SJCRH30 (cell line): ENCODE data around the gene THSD8. TPM values are rescaled to one million over a fixed set of nuclear protein-coding genes. Genes with fewer than 3 reads are reported as not detected.
A peak's percentile ranks its signal among the peaks of the same experiment; 100 is the strongest.
"Not testable (repeated sequence)": the region's sequence is repeated elsewhere in the genome, so short reads cannot be mapped to it uniquely, and the experiment has no call there.

Experiments
- DNase-seq, 2 experiments: peaks; one replicate each; pipeline ENCODE4 v3.0.0-alpha.2; 2015 to 2020
- H3K27ac ChIP-seq: fragments of 250-450 bp; sonication (Bioruptor Pico); 2 replicates; pipeline ENCODE4 v1.5.1; 2020; ENCODE audit warnings: mild to moderate bottlenecking, moderate library complexity
- H3K27me3 ChIP-seq: fragments of 250-450 bp; sonication (Bioruptor Pico); 2 replicates; pipeline ENCODE4 v1.5.1; 2020; ENCODE audit warnings: mild to moderate bottlenecking, moderate library complexity
- H3K36me3 ChIP-seq: fragments of 250-450 bp; sonication (Bioruptor Pico); 2 replicates; pipeline ENCODE4 v1.5.1; 2020; ENCODE audit warnings: mild to moderate bottlenecking, moderate library complexity
- H3K4me1 ChIP-seq: fragments of 250-450 bp; sonication (Bioruptor Pico); 2 replicates; pipeline ENCODE4 v1.5.1; 2020; ENCODE audit warnings: mild to moderate bottlenecking, moderate library complexity
- H3K4me3 ChIP-seq: fragments of 250-450 bp; sonication (Bioruptor Pico); 2 replicates; pipeline ENCODE4 v1.5.1; 2020; ENCODE audit warnings: mild to moderate bottlenecking, moderate library complexity
- H3K9me3 ChIP-seq: fragments of 250-450 bp; sonication (Bioruptor Pico); replicated peaks from 2 replicates; pipeline ENCODE4 v1.5.1; 2020; ENCODE audit warnings: mild to moderate bottlenecking, moderate library complexity
- total RNA-seq: library from RNA; depleted of rRNA; stranded (reverse); fragments of >200 nt; shearing (Covaris generic); gene quantifications from 2 replicates; pipeline ENCODE4 v1.2.3, GENCODE V29; 2014; rRNA removed

Gene THSD8
- total RNA-seq, 1 experiment from 2014 or later: not detected

DNA sequence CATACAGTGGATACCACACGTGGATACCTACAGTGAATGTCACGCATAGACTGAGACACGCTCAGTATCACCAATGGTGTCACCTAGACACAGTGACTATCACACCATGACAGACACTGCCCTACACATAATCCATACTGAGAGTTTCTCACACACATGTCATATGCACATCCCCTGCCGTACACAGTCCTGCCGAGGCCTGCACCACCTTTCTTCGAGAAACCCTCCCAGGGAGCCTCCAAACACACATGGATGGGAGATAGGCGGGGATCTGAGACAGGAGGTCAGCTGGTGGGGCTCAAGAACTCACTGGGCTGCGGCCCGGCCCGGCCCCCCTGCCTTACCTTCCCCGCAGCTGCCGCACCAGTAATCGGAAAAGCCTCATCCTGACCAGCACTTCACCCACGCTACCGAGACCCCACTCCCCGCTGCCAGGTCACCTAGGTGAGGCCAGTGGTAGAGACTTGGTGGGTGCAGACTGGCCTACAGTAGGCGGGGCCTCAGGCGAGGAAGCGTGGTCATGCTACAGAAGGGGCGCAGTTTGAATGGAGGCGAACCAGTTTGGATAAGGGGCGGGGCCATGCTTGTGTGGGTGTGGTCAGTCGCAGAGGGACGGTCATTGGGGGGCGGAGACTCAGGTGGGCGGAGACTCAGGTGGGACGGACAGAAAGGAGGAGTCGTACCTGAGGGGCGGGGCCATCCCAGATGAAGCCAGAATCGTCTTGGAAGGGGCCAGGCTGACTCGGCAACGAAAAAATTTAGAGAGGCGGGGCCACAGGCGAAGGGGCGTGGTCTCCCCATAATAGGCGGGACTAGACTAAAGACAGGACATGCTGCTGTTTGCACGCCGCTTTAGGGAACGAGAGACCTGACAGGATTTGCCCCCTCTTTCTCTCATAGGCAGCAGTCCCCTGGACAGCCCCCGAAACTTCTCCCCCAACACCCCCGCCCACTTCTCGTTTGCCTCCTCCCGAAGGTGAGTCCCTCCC is 38.5 kb downstream of the THSD8 start:
- H3K27ac ChIP-seq: no peak overlapping the region
- no peaks in the 10 kb centered on the region for H3K36me3 ChIP-seq
- no peaks in the 10 kb centered on the region for H3K9me3 ChIP-seq
- no peaks in the 10 kb centered on the region for H3K4me1 ChIP-seq
- DNase-seq: peak; percentile 73 to 75
- peaks cover 18% of the 10 kb centered on the region for H3K27me3 ChIP-seq
- no peak overlapping the region for H3K4me3 ChIP-seq

DNA sequence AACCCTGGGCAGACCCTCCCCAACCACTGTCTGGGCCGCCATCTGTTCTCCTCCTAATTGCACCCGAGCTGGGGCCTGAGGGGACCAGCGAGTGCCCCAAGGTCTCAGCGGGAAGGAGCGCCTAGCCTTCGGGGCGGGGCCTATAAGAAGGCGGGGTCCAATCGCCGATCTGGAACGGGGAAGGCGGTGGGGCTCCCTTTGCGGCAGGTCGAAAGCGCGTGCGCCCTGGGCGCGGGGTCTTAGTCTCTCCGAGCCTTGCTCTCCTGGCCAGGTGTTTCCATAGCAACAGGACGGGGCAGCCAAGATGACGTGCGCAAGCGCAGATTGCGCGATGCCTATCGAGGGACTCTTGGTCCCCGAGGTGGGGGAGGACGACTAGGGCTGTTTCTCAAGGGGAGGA is 39.2 kb downstream of the THSD8 start:
- Histone ChIP-seq H3K4me3 (no peak overlapping the region), H3K36me3 (no peaks in the 10 kb centered on the region), H3K27ac (no peak overlapping the region), H3K9me3 (no peaks in the 10 kb centered on the region), H3K4me1 (no peaks in the 10 kb centered on the region), H3K27me3 (peaks cover 11% of the 10 kb centered on the region; the same call in 1 of the 2 replicates)
- peak; percentile 49 to 52 for DNase-seq

DNA sequence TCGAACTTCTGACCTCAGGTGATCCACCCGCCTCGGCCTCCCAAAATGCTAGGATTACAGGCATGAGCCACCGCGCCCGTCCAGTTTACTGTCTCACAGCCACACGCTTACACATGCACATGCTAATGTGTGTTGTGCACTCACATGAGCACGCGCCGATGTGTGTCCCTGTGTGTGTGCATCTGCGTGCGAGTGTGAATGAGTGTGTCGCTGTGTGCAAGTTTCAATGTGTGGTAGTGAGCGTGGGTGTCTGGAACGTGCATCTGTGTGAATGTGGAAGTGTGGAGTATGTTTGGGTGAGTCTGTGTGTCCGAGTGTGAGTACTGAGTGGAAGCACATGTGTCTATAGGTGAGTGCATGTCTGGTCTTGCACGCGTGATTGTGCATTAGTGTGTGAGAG is 40.6 kb downstream of the THSD8 start:
- no peaks in the 10 kb centered on the region for H3K9me3 ChIP-seq
- no peaks in the 10 kb centered on the region for H3K4me1 ChIP-seq
- peaks cover 10% of the 10 kb centered on the region; the same call in 1 of the 2 replicates for H3K27me3 ChIP-seq
- no peaks in the 10 kb centered on the region for H3K36me3 ChIP-seq
- no peak overlapping the region for H3K4me3 ChIP-seq
- H3K27ac ChIP-seq: no peak overlapping the region
- DNase-seq: no peak

DNA sequence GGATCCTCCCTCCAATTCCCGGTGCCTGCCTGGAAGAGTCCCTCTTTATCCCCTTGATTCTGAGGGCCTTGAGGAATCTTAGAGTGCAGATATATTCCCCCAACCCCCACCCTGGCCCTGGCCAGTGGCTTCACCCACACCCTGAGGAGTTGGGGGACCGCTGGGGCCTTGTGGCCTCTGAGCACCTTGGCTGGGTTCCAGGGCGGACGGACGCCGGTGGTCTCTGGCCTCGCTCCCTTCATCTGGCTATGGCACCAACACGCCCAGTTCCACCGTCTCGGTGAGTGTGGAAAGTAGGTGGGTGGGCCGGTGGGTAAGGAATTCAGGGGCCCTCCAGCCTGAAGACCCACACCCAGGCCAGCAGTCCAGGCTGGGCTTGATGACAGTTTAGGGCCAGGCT is 41.5 kb downstream of the THSD8 start:
- no peak for DNase-seq

DNA sequence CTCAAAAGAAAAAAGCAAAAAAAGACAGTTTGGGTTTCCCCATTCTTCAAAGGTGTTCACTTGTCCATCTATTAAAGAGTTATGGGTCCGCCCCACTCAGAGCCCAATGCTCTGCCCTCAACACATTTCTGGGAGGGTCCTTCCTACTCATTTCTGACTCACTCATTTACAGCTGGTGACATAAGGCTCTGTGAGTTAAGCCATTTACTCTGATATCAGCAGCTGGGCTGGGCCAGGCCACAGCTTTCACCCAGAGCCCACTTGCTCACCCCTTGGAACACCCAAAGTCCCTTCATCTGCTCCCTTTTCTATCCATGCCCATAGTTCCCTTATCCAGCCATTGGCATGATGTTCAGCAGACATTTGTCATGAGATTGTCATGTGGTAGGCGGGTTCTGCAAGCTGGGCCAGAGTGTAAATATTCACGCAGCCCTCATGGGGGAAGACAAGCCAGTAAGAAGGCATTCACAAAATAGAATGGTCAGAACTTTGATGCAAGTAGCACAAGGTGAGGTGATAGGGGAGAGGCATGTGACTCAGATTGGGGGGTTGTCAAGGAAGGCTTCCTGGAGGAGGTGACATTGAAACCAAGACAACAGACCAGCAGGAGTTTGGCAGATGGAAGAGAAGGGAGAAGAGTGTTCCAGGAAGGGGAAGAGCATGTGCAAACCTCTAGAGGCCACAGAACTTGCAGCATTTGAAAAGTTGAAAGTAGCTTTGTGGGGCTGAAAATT is 42.3 kb downstream of the THSD8 start:
- no peak for DNase-seq
- no peaks in the 10 kb centered on the region for H3K36me3 ChIP-seq
- peaks cover 5% of the 10 kb centered on the region; the same call in 1 of the 2 replicates for H3K27me3 ChIP-seq

More for the DNA sequence above, 41.5 kb downstream of the THSD8 start:
- H3K4me1 ChIP-seq: no peaks in the 10 kb centered on the region
- H3K27me3 ChIP-seq: peaks cover 6% of the 10 kb centered on the region; the same call in 1 of the 2 replicates
- H3K27ac ChIP-seq: no peak overlapping the region
- no peaks in the 10 kb centered on the region for H3K9me3 ChIP-seq
- no peaks in the 10 kb centered on the region for H3K36me3 ChIP-seq
- H3K4me3 ChIP-seq: no peak overlapping the region

DNA sequence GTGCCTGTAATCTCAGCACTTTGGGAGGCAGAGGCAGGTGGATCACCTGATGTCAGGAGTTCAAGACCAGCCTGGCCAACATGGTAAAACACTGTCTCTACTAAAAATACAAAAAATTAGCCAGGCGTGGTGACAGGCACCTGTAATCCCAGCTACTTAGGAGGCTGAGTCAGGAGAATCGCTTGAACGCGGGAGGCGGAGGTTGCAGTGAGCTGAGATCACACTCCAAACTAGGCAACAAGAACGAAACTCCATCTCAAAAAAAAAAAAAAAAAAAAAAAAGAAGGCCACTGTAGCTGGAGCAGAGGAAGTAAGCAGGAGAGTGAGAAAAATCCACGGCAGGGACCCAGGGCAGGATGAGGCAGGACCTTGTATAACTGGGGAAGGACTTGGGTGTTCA is 44.7 kb downstream of the THSD8 start:
- not testable (repeated sequence) for H3K36me3 ChIP-seq, H3K27ac ChIP-seq, H3K9me3 ChIP-seq, DNase-seq, H3K4me1 ChIP-seq, H3K4me3 ChIP-seq, H3K27me3 ChIP-seq

More for the DNA sequence above, 42.3 kb downstream of the THSD8 start:
- no peaks in the 10 kb centered on the region for H3K4me1 ChIP-seq
- no peak overlapping the region for H3K4me3 ChIP-seq
- no peak overlapping the region for H3K27ac ChIP-seq
- no peaks in the 10 kb centered on the region for H3K9me3 ChIP-seq

DNA sequence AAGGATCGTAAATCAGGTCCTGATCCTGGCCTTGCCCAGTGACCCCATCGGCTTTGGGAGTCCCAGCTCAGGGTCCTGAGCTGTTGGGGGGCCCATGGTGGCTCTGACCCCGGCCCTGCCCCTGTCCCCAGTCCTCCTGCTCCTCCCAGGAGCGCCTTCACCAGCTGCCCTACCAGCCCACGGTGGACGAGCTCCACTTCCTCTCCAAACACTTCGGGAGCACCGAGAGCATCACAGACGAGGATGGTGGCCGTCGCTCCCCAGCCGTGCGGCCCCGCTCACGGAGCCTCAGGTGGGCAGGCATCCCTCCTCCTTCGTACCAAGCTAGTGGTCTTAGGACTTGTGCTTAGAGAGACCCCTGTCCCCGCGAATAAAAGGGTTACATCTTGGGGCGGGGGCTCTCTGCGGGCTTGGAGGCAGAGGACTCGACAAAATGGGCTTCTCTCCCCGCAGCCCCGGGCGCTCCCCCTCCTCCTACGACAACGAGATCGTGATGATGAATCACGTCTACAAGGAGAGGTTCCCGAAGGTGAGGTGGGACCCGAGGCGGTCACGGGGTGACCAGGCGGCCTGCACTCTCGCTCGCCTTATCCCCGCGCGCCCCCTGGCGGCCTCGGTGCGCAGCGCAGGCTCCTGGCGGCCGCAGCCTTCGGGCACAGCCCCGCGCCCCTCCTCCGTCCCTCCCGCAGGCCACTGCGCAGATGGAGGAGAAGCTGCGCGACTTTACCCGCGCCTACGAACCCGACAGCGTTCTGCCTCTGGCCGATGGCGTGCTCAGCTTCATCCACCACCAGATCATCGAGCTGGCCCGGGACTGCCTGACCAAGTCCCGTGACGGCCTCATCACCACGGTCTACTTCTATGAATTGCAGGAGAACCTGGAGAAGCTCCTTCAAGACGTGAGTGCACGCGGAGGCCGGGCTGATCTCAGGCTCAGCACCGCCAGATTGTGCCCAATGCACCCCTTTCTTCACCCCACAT is 45.6 kb downstream of the THSD8 start:
- H3K4me3 ChIP-seq: no peak overlapping the region
- no peaks in the 10 kb centered on the region for H3K4me1 ChIP-seq
- no peaks in the 10 kb centered on the region for H3K27me3 ChIP-seq
- peak; percentile 85 to 90 for DNase-seq
- no peaks in the 10 kb centered on the region for H3K9me3 ChIP-seq
- H3K27ac ChIP-seq: no peak overlapping the region
- H3K36me3 ChIP-seq: no peaks in the 10 kb centered on the region

Other genes with a start within 250 kb of the THSD8 start
- gene ZNF490, start 191.3 kb upstream of the THSD8 start, total RNA-seq: 8.0 and 9.3 TPM in 2 replicates
- gene ZNF791, start 191.1 kb upstream of the THSD8 start, total RNA-seq: 25.0 and 25.7 TPM in 2 replicates
- gene MAN2B1, start 135.3 kb upstream of the THSD8 start, total RNA-seq: 31.4 and 34.6 TPM in 2 replicates
- 11.4 and 11.9 TPM in 2 replicates for gene WDR83, start 135.3 kb upstream of the THSD8 start, total RNA-seq
- gene DHPS, start 120.2 kb upstream of the THSD8 start, total RNA-seq: 116 and 128 TPM in 2 replicates
- gene GNG14, start 114.1 kb upstream of the THSD8 start, total RNA-seq: 1.8 TPM in 1 of 2 replicates, not detected in the other
- gene FBXW9, start 105.4 kb upstream of the THSD8 start, total RNA-seq: 7.8 and 8.3 TPM in 2 replicates
- 72.4 and 80.9 TPM in 2 replicates for gene TNPO2, start 78.1 kb upstream of the THSD8 start, total RNA-seq
- gene TRIR, start 67.4 kb upstream of the THSD8 start, total RNA-seq: 431 and 462 TPM in 2 replicates
- 79.5 and 87.1 TPM in 2 replicates for gene GET3, start 64.6 kb upstream of the THSD8 start, total RNA-seq
- 0.04 and 0.10 TPM in 2 replicates for gene BEST2, start 50.3 kb upstream of the THSD8 start, total RNA-seq
- 14.1 and 19.0 TPM in 2 replicates for gene HOOK2, start 26.5 kb upstream of the THSD8 start, total RNA-seq
- gene JUNB, start 10.6 kb upstream of the THSD8 start, total RNA-seq: 34.8 and 39.7 TPM in 2 replicates
- gene PRDX2, start 269 bp upstream of the THSD8 start, total RNA-seq: 55.9 and 64.6 TPM in 2 replicates
- gene RNASEH2A, start 4.5 kb downstream of the THSD8 start, total RNA-seq: 92.4 and 99.0 TPM in 2 replicates
- gene RTBDN, start 32.5 kb downstream of the THSD8 start, total RNA-seq: 0.45 TPM in 1 of 2 replicates, not detected in the other
- 4.3 and 5.6 TPM in 2 replicates for gene MAST1, start 36.4 kb downstream of the THSD8 start, total RNA-seq
- gene DNASE2, start 79.4 kb downstream of the THSD8 start, total RNA-seq: 16.4 and 16.8 TPM in 2 replicates
- 0.06 TPM in 1 of 2 replicates, not detected in the other for gene KLF1, start 85.1 kb downstream of the THSD8 start, total RNA-seq
- gene GCDH, start 89.1 kb downstream of the THSD8 start, total RNA-seq: 29.7 and 33.6 TPM in 2 replicates
- gene SYCE2, start 117.2 kb downstream of the THSD8 start, total RNA-seq: 0.24 TPM in 1 of 2 replicates, not detected in the other
- 65.8 and 77.3 TPM in 2 replicates for gene FARSA, start 131.6 kb downstream of the THSD8 start, total RNA-seq
- 940 and 960 TPM in 2 replicates for gene CALR, start 136.5 kb downstream of the THSD8 start, total RNA-seq
- 129 and 131 TPM in 2 replicates for gene RAD23A, start 143.8 kb downstream of the THSD8 start, total RNA-seq
- 59.9 and 71.5 TPM in 2 replicates for gene GADD45GIP1, start 155.2 kb downstream of the THSD8 start, total RNA-seq
- gene DAND5, start 167.5 kb downstream of the THSD8 start, total RNA-seq: not detected in 2 replicates
- gene NFIX, start 193.4 kb downstream of the THSD8 start, total RNA-seq: 20.2 and 22.4 TPM in 2 replicates